Measurements from ENCODE around the gene CHRDL1.

Gene CHRDL1

DNA sequence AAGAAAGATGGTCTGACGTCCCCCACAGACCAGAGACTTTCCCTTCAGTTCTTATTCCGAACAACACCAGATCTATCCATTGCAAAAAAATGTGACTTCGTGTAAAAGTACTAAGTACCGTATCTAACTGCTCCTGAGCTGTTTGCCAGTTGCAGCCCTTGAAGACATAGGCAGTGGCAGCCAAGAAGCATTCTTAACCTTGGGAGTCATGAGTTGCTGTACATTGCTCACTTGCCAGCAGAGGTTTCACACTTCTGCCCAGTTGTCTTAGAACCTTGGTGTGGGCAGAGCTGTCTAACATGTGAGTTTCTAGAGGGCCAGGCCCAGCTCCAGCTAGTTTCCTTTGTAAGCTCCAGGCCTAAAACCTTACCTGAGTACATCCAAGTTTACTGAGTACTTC is 10.5 kb upstream of the CHRDL1 start:
- TF ChIP-seq, protein P1, sequence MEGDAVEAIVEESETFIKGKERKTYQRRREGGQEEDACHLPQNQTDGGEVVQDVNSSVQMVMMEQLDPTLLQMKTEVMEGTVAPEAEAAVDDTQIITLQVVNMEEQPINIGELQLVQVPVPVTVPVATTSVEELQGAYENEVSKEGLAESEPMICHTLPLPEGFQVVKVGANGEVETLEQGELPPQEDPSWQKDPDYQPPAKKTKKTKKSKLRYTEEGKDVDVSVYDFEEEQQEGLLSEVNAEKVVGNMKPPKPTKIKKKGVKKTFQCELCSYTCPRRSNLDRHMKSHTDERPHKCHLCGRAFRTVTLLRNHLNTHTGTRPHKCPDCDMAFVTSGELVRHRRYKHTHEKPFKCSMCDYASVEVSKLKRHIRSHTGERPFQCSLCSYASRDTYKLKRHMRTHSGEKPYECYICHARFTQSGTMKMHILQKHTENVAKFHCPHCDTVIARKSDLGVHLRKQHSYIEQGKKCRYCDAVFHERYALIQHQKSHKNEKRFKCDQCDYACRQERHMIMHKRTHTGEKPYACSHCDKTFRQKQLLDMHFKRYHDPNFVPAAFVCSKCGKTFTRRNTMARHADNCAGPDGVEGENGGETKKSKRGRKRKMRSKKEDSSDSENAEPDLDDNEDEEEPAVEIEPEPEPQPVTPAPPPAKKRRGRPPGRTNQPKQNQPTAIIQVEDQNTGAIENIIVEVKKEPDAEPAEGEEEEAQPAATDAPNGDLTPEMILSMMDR (IDR thresholded peaks at IDR 0.05; ENCODE audit: low read depth, low read length, missing control alignments), result no peak
- DNase-seq, result no peak
- Histone ChIP-seq H3K27ac (no peak overlapping the region), H3K36me3 (replicated peaks) (no peaks in the 10 kb centered on the region), H3K27me3 (replicated peaks) (no peaks in the 10 kb centered on the region), H3K4me3 (ENCODE audit: low read depth, low read length) (no peak overlapping the region)
- in situ Hi-C loops (cut with HindIII; ENCODE audit: low pct_ligation_motif_present, low sequenced_read_pairs), result no loop called here

DNA sequence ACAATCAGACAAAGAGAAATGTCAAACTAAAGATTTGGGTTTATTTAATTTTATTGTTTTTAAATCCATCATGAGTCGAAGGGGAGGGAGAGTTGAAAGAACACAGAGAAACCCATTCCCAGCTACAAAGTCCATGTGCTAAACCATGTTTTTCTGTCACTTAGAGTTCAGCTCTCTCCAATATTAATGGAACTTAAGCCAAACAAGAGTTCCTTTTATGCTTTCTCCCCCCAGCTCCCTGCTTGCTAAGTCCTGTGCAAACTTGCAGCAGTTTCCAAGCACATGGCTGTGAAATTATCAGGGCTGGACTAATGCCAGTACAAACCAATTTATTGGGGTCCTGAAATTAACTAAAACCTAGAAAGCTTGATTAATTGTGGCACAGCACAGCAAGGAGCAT is 9.7 kb upstream of the CHRDL1 start:
- no peaks in the 10 kb centered on the region for H3K36me3 ChIP-seq (replicated peaks)
- TF ChIP-seq, protein P1 (IDR thresholded peaks at IDR 0.05; ENCODE audit: low read depth, low read length, missing control alignments), result no peak
- no peaks in the 10 kb centered on the region for H3K27me3 ChIP-seq (replicated peaks)
- H3K27ac ChIP-seq, result no peak overlapping the region
- in situ Hi-C loops (cut with HindIII; ENCODE audit: low pct_ligation_motif_present, low sequenced_read_pairs), result no loop called here
- no peak overlapping the region for H3K4me3 ChIP-seq (ENCODE audit: low read depth, low read length)
- no peak for DNase-seq

DNA sequence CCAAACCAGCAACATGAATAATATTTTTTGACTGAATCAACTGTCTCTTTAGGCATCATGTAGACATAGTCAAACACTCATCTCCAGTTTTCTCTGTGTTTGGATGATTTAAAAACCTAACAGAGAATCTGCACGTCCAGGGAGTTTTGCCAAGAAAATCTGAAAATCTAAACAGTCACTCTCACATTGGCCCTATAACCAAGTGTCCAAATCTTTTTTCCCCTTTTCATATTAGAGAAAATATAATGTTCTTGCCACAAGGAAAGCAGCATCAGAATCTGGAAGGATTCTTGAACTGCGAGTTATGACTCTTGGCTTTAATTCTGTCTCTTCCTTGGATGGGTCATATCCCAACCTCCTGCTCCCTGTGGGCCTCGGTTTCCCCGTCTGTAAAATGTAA is 8.8 kb upstream of the CHRDL1 start:
- Histone ChIP-seq H3K4me3 (ENCODE audit: low read depth, low read length) (no peak overlapping the region), H3K36me3 (replicated peaks) (no peaks in the 10 kb centered on the region), H3K27ac (no peak overlapping the region), H3K27me3 (replicated peaks) (no peaks in the 10 kb centered on the region)
- TF ChIP-seq, protein P1 (IDR thresholded peaks at IDR 0.05; ENCODE audit: low read depth, low read length, missing control alignments), result no peak
- in situ Hi-C loops (cut with HindIII; ENCODE audit: low pct_ligation_motif_present, low sequenced_read_pairs), result no loop called here
- no peak for DNase-seq

DNA sequence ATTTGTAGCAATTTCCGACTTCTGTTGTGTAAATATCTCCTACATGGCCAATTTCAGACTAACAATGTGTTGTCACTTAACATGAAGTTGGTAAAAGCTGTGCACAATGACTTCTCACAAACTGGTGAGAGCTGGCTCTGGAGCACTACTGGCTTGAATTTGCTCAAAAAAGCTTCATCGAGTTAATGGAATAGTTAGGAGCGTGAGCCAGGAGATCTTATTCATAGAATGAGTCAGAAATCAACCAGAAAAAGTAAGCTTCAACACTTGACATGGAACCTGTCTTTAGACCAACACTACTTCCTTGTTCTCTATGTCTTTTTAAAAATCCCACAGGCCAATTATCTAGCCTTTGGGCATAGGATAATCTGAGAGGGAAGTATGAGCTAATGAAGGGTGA is 7.9 kb upstream of the CHRDL1 start:
- TF ChIP-seq, protein P1 (IDR thresholded peaks at IDR 0.05; ENCODE audit: low read depth, low read length, missing control alignments), result no peak
- Histone ChIP-seq H3K27ac (no peak overlapping the region), H3K4me3 (ENCODE audit: low read depth, low read length) (no peak overlapping the region), H3K27me3 (replicated peaks) (no peaks in the 10 kb centered on the region), H3K36me3 (replicated peaks) (no peaks in the 10 kb centered on the region)
- in situ Hi-C loops (cut with HindIII; ENCODE audit: low pct_ligation_motif_present, low sequenced_read_pairs), result no loop called here
- no peak for DNase-seq

DNA sequence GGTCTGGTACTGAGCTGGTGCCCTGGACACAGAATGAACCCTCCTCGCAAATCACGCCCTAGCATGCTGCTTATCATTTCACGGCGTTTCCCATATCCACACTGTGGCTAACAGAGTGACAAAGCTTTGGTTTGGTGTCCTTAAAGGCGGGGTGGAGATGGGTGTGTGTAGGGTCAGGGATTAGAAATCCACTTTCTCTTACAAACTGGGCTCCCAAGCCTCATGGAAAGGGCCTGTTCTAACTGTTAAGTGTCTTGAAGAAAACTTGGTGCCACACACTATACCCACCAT is 735 bp upstream of the CHRDL1 start:
- Histone ChIP-seq H3K36me3 (replicated peaks) (no peaks in the 10 kb centered on the region), H3K27ac (no peak overlapping the region), H3K27me3 (replicated peaks) (peaks cover 4% of the 10 kb centered on the region), H3K4me3 (ENCODE audit: low read depth, low read length) (peak overlapping the region; percentile 38)
- TF ChIP-seq, protein P1 (IDR thresholded peaks at IDR 0.05; ENCODE audit: low read depth, low read length, missing control alignments), result no peak
- DNase-seq, result no peak
- in situ Hi-C loops (cut with HindIII; ENCODE audit: low pct_ligation_motif_present, low sequenced_read_pairs), result no loop called here

DNA sequence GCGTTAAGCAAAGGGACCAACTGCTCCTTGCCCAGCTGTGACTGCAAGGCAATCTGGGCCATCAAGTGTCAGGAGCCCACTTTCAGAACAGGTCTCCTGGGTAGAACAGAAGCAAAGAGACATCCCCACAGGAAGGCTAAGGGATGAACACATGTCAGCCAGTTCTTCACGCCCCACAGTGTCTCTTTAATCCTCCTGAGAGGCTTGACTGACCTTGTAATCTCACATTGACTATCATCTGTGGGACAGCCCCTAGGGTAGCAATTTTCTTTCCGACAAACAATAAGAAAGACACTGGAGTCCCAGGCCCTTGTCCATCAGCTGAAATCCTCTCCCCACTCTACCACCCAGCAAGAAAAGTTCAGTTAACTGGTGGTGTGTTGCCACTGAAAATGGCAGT is 1.0 kb downstream of the CHRDL1 start:
- Histone ChIP-seq H3K27me3 (replicated peaks) (peaks cover 4% of the 10 kb centered on the region), H3K4me3 (ENCODE audit: low read depth, low read length) (no peak overlapping the region), H3K27ac (no peak overlapping the region), H3K36me3 (replicated peaks) (no peaks in the 10 kb centered on the region)
- TF ChIP-seq, protein P1 (IDR thresholded peaks at IDR 0.05; ENCODE audit: low read depth, low read length, missing control alignments), result no peak
- no peak for DNase-seq
- in situ Hi-C loops (cut with HindIII; ENCODE audit: low pct_ligation_motif_present, low sequenced_read_pairs), result no loop called here

All from brain microvascular endothelial cell (primary cell).